ENCODE measurements around the gene GLIS2. TPM values are rescaled to one million over a fixed set of nuclear protein-coding genes. Genes with fewer than 3 reads are reported as not detected.

Gene GLIS2
- total and polyA plus RNA-seq, 2 of the 4 experiments (the other 2 are of a cell fraction), result 0.36 to 8.4 TPM

- Histone ChIP-seq H2AFZ (replicated peaks; ENCODE audit: low read length, poor library complexity) (no peak overlapping the region), H3K18ac (ENCODE audit: low read depth, low read length) (no peak overlapping the region), H3K4me2 (ENCODE audit: low read depth, low read length) (no peak overlapping the region), H3K27me3 (ENCODE audit: control insufficient read depth, insufficient read depth, low read length) (no peaks in the 10 kb centered on the region), H3K36me3 (ENCODE audit: control insufficient read depth, insufficient read depth, low read length) (peaks cover 29% of the 10 kb centered on the region), H4K91ac (ENCODE audit: insufficient read depth, low read depth, low read length) (no peak overlapping the region), H2BK20ac (ENCODE audit: low read depth, low read length) (no peak overlapping the region), H2AK9ac (replicated peaks; ENCODE audit: low read depth, low read length, poor library complexity) (no peak overlapping the region), H4K5ac (ENCODE audit: low read depth, low read length) (no peak overlapping the region), H3K4me3 (ENCODE audit: insufficient read depth, low read depth, low read length) (no peak overlapping the region), H2BK120ac (ENCODE audit: low read depth, low read length) (no peak overlapping the region), H3K56ac (ENCODE audit: extremely low read depth, insufficient read depth, low read length) (no peak overlapping the region), H3K27ac (ENCODE audit: insufficient read depth, low read length) (no peak overlapping the region), H4K20me1 (ENCODE audit: insufficient read depth, low read length) (peaks cover 64% of the 10 kb centered on the region), H3K14ac (replicated peaks; ENCODE audit: low read depth, low read length) (no peak overlapping the region), H2AK5ac (ENCODE audit: low read depth, low read length) (no peak overlapping the region), H4K8ac (ENCODE audit: low read depth in 2 of 2, low read length in 2 of 2) (no peak overlapping the region), H3K9me1 (ENCODE audit: insufficient read depth, low read length) (peaks cover 8% of the 10 kb centered on the region), H3K23ac (ENCODE audit: low read depth, low read length) (no peak overlapping the region), H3K9me3 (ENCODE audit: control insufficient read depth, insufficient read depth, low read length) (no peaks in the 10 kb centered on the region), H3K4me1 (ENCODE audit: control insufficient read depth, insufficient read depth, low read length) (peaks cover 20% of the 10 kb centered on the region), H2BK15ac (ENCODE audit: low read depth, low read length) (no peak overlapping the region), H3K4ac (ENCODE audit: low read depth, low read length) (no peak overlapping the region), H3K79me1 (ENCODE audit: low read depth in 1 of 2, low read length in 2 of 2) (peaks cover 15 to 77% of the 10 kb centered on the region in 2 experiments), H2BK5ac (ENCODE audit: low read depth, low read length, poor library complexity, severe bottlenecking) (no peak overlapping the region), H3K9ac (ENCODE audit: low read depth, low read length) (no peak overlapping the region)
- DNase-seq (no peak), ATAC-seq (ENCODE audit: low read depth) (no peak)
- ChIA-PET POLR2A (ENCODE audit: unreplicated experiment) (interaction anchor here (0.7 kb wide), 1 partner anchor 846 kb away, joined by 3 read pairs; no protein-coding TSS in a partner anchor), CTCF (interaction anchor here (1.0 kb wide), 1 partner anchor 43 kb away, joined by 3 read pairs; no protein-coding TSS in a partner anchor)
- no TSS peak for BruUV-seq (replicated peaks)
- WGBS, 2 experiments (ENCODE audit: extremely low coverage in 2 of 2, insufficient read length in 1 of 2), result 93% methylated on average over 4 of the region's 14 CpGs; no CpG with 5 or more reads in 1 of the 2 experiments
- in situ Hi-C loops (cut with MboI; ENCODE audit: low sequenced_read_pairs) (loop anchor here (5.0 to 10.0 kb wide), 2 partner anchors 130 to 347 kb away; no protein-coding TSS in a partner anchor), dilution Hi-C loops (cut with HindIII; ENCODE audit: low sequenced_read_pairs, unreplicated experiment) (no loop called here), intact Hi-C loops (cut with micrococcal nuclease) (loop anchor here (5.0 kb wide), 1 partner anchor 215 kb away; the partner anchor contains the start of gene ADCY9)
- TF ChIP-seq POLR2A (IDR thresholded peaks at IDR 0.05; ENCODE audit: low read depth, low read length), result no peak
- TF ChIP-seq FOS (IDR thresholded peaks at IDR 0.05; ENCODE audit: low read depth, low read length), result no peak
- TF ChIP-seq CHD1 (IDR thresholded peaks at IDR 0.05; ENCODE audit: low read depth, low read length), result no peak
- TF ChIP-seq CEBPB (IDR thresholded peaks at IDR 0.05; ENCODE audit: low read depth, low read length), result no peak
- TF ChIP-seq RCOR1 (IDR thresholded peaks at IDR 0.05; ENCODE audit: insufficient replicate concordance, low read length), result no peak
- TF ChIP-seq BHLHE40 (IDR thresholded peaks at IDR 0.05; ENCODE audit: low read depth, low read length), result no peak
- TF ChIP-seq MXI1 (IDR thresholded peaks at IDR 0.05; ENCODE audit: borderline replicate concordance, low read depth, low read length), result no peak
- TF ChIP-seq NFE2L2 (IDR thresholded peaks at IDR 0.05; ENCODE audit: low read depth, low read length), result no peak
- TF ChIP-seq MAZ (IDR thresholded peaks at IDR 0.05; ENCODE audit: borderline replicate concordance, low read depth, low read length), result no peak
- TF ChIP-seq RFX5 (IDR thresholded peaks at IDR 0.05; ENCODE audit: low read depth, low read length), result no peak
- no peak for TF ChIP-seq USF2 (IDR thresholded peaks at IDR 0.05; ENCODE audit: low read depth, low read length)
- TF ChIP-seq SMC3 (IDR thresholded peaks at IDR 0.05; ENCODE audit: low read depth, low read length), result no peak
- TF ChIP-seq ELK1 (IDR thresholded peaks at IDR 0.05; ENCODE audit: borderline replicate concordance, low read depth, low read length), result no peak
- TF ChIP-seq RAD21 (IDR thresholded peaks at IDR 0.05; ENCODE audit: low read length), result no peak
- no peak for TF ChIP-seq MAFK (IDR thresholded peaks at IDR 0.05; ENCODE audit: low read depth, low read length)
- TF ChIP-seq, protein P1, sequence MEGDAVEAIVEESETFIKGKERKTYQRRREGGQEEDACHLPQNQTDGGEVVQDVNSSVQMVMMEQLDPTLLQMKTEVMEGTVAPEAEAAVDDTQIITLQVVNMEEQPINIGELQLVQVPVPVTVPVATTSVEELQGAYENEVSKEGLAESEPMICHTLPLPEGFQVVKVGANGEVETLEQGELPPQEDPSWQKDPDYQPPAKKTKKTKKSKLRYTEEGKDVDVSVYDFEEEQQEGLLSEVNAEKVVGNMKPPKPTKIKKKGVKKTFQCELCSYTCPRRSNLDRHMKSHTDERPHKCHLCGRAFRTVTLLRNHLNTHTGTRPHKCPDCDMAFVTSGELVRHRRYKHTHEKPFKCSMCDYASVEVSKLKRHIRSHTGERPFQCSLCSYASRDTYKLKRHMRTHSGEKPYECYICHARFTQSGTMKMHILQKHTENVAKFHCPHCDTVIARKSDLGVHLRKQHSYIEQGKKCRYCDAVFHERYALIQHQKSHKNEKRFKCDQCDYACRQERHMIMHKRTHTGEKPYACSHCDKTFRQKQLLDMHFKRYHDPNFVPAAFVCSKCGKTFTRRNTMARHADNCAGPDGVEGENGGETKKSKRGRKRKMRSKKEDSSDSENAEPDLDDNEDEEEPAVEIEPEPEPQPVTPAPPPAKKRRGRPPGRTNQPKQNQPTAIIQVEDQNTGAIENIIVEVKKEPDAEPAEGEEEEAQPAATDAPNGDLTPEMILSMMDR (conservative IDR thresholded peaks at IDR 0.05; ENCODE audit: low read depth, low read length), result no peak
Measured at GRCh38 chr16:4332083-4332482, 16.2 kb downstream of the GLIS2 start.

Data from IMR-90 (cell line).